Activated CD4-positive, alpha-beta T cell treated with anti-CD3 and anti-CD28 coated beads, Interleukin-2, Interleukin-4, amounts not matched to agents 100 ng/mL and 50 ng/mL, durations not matched to agents 16 hours and 8 hours (primary cell): Measurements from ENCODE around the gene PAQR9.

Experiments used
- DNase-seq: peaks from one replicate; pipeline ENCODE4 v3.0.0-alpha.2; 2020; ENCODE audit warnings: low spot score

The PAQR9 gene

GRCh38 chr3:142982038-142982773 is 18.7 kb upstream of the PAQR9 start:
- DNase-seq = no peak

GRCh38 chr3:142981108-142981507 is 17.6 kb upstream of the PAQR9 start:
- no peak for DNase-seq

GRCh38 chr3:142977399-142977728 is 13.9 kb upstream of the PAQR9 start:
- no peak for DNase-seq

GRCh38 chr3:142976621-142977398 is 13.3 kb upstream of the PAQR9 start:
- no peak for DNase-seq

GRCh38 chr3:142975316-142975995 is 12.0 kb upstream of the PAQR9 start:
- no peak for DNase-seq

GRCh38 chr3:142973217-142974009 is 9.9 kb upstream of the PAQR9 start:
- no peak for DNase-seq

GRCh38 chr3:142972092-142972753 is 8.7 kb upstream of the PAQR9 start:
- no peak for DNase-seq

- no peak for DNase-seq
Observed at GRCh38 chr3:142971431-142971830, 8.0 kb upstream of the PAQR9 start.

- no peak for DNase-seq
Observed at GRCh38 chr3:142968319-142969025, 5.0 kb upstream of the PAQR9 start.

- no peak for DNase-seq
Observed at GRCh38 chr3:142966808-142967207, 3.3 kb upstream of the PAQR9 start.

GRCh38 chr3:142965581-142965980 is 2.1 kb upstream of the PAQR9 start:
- no peak for DNase-seq

GRCh38 chr3:142963234-142963515 is 299 bp downstream of the PAQR9 start:
- no peak for DNase-seq

GRCh38 chr3:142962520-142963233 is 797 bp downstream of the PAQR9 start:
- DNase-seq = no peak

- no peak for DNase-seq
Observed at GRCh38 chr3:142962175-142962519, 1.3 kb downstream of the PAQR9 start.

- DNase-seq = no peak
Observed at GRCh38 chr3:142961539-142961938, 1.9 kb downstream of the PAQR9 start.

- no peak for DNase-seq
Observed at GRCh38 chr3:142960322-142960850, 3.1 kb downstream of the PAQR9 start.

GRCh38 chr3:142958707-142959106 is 4.8 kb downstream of the PAQR9 start:
- peak; percentile 39 for DNase-seq

GRCh38 chr3:142953443-142953842 is 10.0 kb downstream of the PAQR9 start:
- no peak for DNase-seq

GRCh38 chr3:142952272-142953193 is 10.9 kb downstream of the PAQR9 start:
- no peak for DNase-seq
